K562 treated with DMSO at 1 percent for 48 hours (cell line): Measurements from ENCODE around the gene DLL4. TPM values are rescaled to one million over a fixed set of nuclear protein-coding genes. Genes with fewer than 3 reads are reported as not detected.

Experiments
- total RNA-seq: library from RNA; unstranded; fragments of 300-600 nt; gene quantifications from 2 replicates; pipeline ENCODE4 v1.2.3, GENCODE V29; 2022; ENCODE audit warnings: low replicate concordance; ENCODE audit errors: extremely low read depth

The DLL4 gene
- not detected in 2 replicates for total RNA-seq

DNA sequence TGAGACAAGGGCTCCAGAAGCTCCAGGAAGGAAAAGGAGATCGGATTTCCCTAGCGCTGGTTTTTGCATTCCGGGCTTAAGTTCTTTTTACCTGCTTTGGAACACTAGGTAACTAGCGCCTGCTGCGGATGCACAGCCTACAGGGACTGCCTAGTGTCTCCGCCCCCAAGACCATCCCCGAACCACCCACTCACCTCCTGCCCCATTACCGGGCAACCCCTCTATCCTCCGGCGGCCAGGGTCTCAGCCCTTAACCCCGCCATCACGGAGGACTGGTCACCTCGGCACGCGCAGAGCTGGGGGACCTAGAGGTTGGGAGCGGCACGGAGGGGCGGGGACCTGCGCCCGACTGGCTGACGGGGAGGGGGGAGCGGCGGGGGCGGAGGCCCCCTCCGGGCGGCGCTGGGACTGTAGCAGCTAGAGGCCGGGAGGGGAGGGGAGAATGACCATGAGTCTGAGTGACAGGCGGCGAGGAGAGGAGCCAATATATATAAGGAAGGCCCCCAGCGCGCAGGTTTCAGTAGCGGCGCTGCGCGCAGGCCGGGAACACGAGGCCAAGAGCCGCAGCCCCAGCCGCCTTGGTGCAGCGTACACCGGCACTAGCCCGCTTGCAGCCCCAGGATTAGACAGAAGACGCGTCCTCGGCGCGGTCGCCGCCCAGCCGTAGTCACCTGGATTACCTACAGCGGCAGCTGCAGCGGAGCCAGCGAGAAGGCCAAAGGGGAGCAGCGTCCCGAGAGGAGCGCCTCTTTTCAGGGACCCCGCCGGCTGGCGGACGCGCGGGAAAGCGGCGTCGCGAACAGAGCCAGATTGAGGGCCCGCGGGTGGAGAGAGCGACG lies at the start of gene DLL4:
TSS of gene DLL4 (plus strand) at position 520 of the 839 bp plus-strand sequence. CDS start 329 bp downstream, outside the sequence.

DNA sequence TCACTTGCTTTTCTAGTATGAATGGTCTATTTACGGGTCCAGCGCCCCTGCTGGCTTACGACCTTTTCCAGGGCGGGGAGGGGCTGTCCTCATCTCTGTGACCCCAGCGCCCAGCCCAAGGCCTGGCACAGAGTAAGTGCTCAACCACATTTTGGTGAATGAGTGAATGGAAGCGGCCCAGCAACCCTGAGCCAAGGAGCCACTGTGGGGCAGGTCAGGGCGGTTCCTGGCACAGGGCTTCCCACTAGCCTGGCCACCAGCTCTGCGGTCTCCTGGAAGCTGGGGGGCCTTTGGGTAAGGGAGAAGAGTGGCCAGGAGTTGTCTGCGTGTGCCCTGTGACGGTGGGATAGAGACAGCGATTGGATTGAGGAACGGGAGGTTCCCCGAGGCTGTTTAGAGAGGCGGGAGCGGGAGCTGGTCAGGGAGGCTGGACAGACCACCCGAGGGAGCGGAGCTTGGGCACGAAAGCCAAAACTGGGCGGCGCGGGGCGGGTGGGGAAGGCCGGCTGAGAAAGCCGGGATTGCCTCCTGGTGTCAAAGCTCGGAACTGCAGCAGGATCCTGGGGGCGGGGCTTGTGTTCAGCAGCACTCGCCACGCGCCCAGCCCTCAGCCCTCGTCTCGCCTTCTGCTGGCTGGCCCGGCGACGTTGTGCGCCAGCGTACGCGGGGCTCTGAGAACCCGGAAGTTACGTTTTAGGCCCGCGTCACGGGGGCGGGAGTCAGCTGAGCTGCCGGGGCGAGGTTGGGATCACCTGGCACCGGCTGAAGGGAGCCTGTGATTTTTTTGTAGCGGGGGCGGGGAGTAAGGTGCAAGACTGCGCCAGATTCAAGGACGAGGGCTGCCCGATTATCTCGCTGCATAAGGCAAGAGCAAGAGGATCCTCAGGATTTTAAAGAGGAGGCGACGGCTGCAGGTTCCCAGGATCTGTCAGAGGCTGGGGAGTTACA lies 35.1 kb upstream of the DLL4 start, which contains the start of gene VPS18:
TSS of gene VPS18 (plus strand) at position 718 of the 948 bp plus-strand sequence. CDS start 319 bp downstream, outside the sequence.

DNA sequence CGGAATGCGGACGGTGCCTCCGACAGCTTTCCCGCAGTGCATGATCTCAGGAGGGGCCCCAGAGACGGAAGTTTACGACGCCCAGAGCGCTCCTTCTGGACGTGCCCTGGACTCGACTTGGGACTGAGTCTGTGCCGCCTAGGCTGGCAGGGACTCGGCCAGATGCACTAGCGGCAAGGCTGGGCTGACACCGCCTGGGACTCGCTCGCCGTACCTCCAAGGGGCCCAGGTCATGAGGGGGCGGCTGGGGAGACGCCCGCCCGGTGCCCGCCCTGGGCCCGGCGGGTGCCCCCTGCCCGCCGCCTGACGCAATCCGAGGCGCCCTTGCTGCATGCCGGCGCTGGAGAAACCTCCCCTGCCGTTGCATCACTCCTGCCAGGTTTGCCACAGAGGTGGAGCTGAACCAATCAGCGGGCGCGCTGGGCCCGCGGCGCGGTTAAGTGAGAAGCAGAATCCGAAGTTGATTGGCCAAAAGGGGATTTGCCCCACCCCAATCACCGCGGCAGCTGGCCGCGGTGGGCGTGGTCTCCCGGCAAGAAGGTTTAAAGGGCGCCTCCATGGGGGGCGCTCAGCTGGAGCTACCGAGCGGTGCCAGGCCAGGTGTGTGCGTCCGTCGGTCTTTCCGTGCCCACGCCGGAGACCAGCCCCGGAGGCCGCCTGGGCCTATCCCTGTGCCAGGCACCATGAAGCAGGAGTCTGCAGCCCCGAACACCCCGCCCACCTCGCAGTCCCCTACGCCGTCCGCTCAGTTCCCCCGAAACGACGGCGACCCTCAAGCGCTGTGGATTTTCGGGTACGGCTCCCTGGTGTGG lies 24.0 kb downstream of the DLL4 start, which contains the start of gene CHAC1:
TSS of gene CHAC1 (plus strand) at position 571 of the 812 bp plus-strand sequence. CDS start at position 684, 113 bp downstream.

Other genes starting within 250 kb of the DLL4 start
- gene RAD51, start 234.2 kb upstream of the DLL4 start, total RNA-seq, result not detected in 2 replicates
- gene RMDN3, start 174.1 kb upstream of the DLL4 start, total RNA-seq, result not detected in 2 replicates
- not detected in 2 replicates for gene GCHFR, start 165.3 kb upstream of the DLL4 start, total RNA-seq
- not detected in 2 replicates for gene C15orf62, start 159.4 kb upstream of the DLL4 start, total RNA-seq
- gene ZFYVE19, start 122.3 kb upstream of the DLL4 start, total RNA-seq, result not detected in 2 replicates
- not detected in 2 replicates for gene DNAJC17, start 121.9 kb upstream of the DLL4 start, total RNA-seq
- not detected in 2 replicates for gene PPP1R14D, start 100.6 kb upstream of the DLL4 start, total RNA-seq
- not detected in 2 replicates for gene SPINT1, start 85.3 kb upstream of the DLL4 start, total RNA-seq
- gene RHOV, start 55.1 kb upstream of the DLL4 start, total RNA-seq, result not detected in 2 replicates
- gene VPS18, start 34.9 kb upstream of the DLL4 start, total RNA-seq, result not detected in 2 replicates
- not detected in 2 replicates for gene CHAC1, start 24.1 kb downstream of the DLL4 start, total RNA-seq
- gene INO80, start 186.9 kb downstream of the DLL4 start, total RNA-seq, result not detected in 2 replicates